K562 treated with DMSO at 1 percent for 24 hours (cell line): ENCODE results near the gene VANGL2. TPM values are rescaled to one million over a fixed set of nuclear protein-coding genes. Genes with fewer than 3 reads are reported as not detected.

ENCODE experiments used
- total RNA-seq: library from RNA; unstranded; fragments of 300-600 nt; gene quantifications from 2 replicates; pipeline ENCODE4 v1.2.3, GENCODE V29; 2022; ENCODE audit warnings: low read depth; ENCODE audit not compliant: insufficient read depth

Gene VANGL2
- total RNA-seq = 6.9 and 8.0 TPM in 2 replicates

GRCh38 chr1:160400223-160400645 is at the start of gene VANGL2:
VANGL2 (plus strand) TSS chr1:160400564; CDS start chr1:160415838, 15,274 bp downstream.

GRCh38 chr1:160366731-160367515 is 33.4 kb upstream of the VANGL2 start, which contains the start of gene NHLH1:
NHLH1 (plus strand) TSS chr1:160367071; CDS start chr1:160370732, 3,661 bp downstream.

Other genes with a start within 250 kb of the VANGL2 start
- gene ATP1A4, start 249.0 kb upstream of the VANGL2 start, total RNA-seq = not detected in 2 replicates
- gene CASQ1, start 210.0 kb upstream of the VANGL2 start, total RNA-seq = 0.24 and 0.46 TPM in 2 replicates
- 74.1 and 74.8 TPM in 2 replicates for gene PEA15, start 195.2 kb upstream of the VANGL2 start, total RNA-seq
- gene DCAF8, start 138.0 kb upstream of the VANGL2 start, total RNA-seq = 90.5 and 106 TPM in 2 replicates
- 36.2 and 38.7 TPM in 2 replicates for gene PEX19, start 115.4 kb upstream of the VANGL2 start, total RNA-seq
- gene COPA, start 57.3 kb upstream of the VANGL2 start, total RNA-seq = 175 and 184 TPM in 2 replicates
- gene NCSTN, start 57.2 kb upstream of the VANGL2 start, total RNA-seq = 68.1 and 70.7 TPM in 2 replicates
- 0.65 and 0.95 TPM in 2 replicates for gene NHLH1, start 33.5 kb upstream of the VANGL2 start, total RNA-seq
- gene SLAMF6, start 122.7 kb downstream of the VANGL2 start, total RNA-seq = 3.3 and 3.7 TPM in 2 replicates
- gene CD84, start 178.9 kb downstream of the VANGL2 start, total RNA-seq = 1.4 and 1.6 TPM in 2 replicates
- 2.9 and 4.4 TPM in 2 replicates for gene SLAMF1, start 246.5 kb downstream of the VANGL2 start, total RNA-seq